ENCODE results near the gene PDE7B. TPM values are rescaled to one million over a fixed set of nuclear protein-coding genes. Genes with fewer than 3 reads are reported as not detected.

The PDE7B gene
- total and polyA plus RNA-seq, 2 experiments from 2014 or later = 3.1 to 6.8 TPM

DNA sequence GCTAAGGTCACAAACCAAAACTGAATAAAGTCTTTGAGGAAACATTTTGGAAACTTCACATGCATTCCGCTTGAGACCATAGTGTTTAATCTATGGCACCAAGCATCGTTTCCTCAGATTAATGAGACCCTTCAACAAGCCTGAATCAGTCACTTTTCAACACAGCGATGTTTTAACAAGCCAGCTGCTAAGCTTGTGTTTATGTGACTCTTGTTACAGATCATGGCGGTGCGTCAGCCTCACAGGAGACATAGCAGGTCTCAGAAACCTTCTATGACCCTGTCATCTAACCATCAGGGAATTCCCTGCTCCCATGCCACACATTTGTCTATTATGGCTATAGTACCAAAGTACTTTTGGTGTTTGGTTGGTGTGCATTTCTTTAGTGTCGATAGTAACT, 341.4 kb downstream of the PDE7B start:
- Histone ChIP-seq H4K20me1 (ENCODE audit: insufficient read depth) (no peaks in the 10 kb centered on the region), H3F3A (ENCODE audit: insufficient read depth) (peaks cover 2% of the 10 kb centered on the region; the same call in 1 of the 2 replicates), H3K4me1 (ENCODE audit: insufficient read depth) (no peaks in the 10 kb centered on the region), H3K4me2 (ENCODE audit: unreplicated experiment) (no peak overlapping the region), H3K27me3 (replicated peaks; ENCODE audit: insufficient read depth) (no peaks in the 10 kb centered on the region), H3K9ac (no peak overlapping the region), H3K9me3 (ENCODE audit: low read depth) (no peaks in the 10 kb centered on the region), H3K36me3 (ENCODE audit: low read depth) (peaks cover 11% of the 10 kb centered on the region; the same call in 1 of the 2 replicates), H3K4me3 (no peak overlapping the region), H3K79me2 (ENCODE audit: insufficient read depth) (no peaks in the 10 kb centered on the region), H3K9me2 (ENCODE audit: insufficient read depth) (no peaks in the 10 kb centered on the region), H3K27ac (no peak overlapping the region), H2AFZ (no peak overlapping the region)
- no peak for TF ChIP-seq EZH2 (IDR thresholded peaks at IDR 0.05; ENCODE audit: insufficient read depth, poor library complexity, severe bottlenecking)
- TF ChIP-seq EZH2phosphoT487 (IDR thresholded peaks at IDR 0.05; ENCODE audit: insufficient read depth, low read depth) = no peak
- in situ Hi-C loops (cut with MboI) = no loop called here
- no peak for DNase-seq
- WGBS, 2 experiments (ENCODE audit: low coverage in 1 of 2, low lambda C conversion rate in 2 of 2, missing lambda C conversion rate in 2 of 2) = 83 to 84% methylated on average over 6 of the region's 6 CpGs

DNA sequence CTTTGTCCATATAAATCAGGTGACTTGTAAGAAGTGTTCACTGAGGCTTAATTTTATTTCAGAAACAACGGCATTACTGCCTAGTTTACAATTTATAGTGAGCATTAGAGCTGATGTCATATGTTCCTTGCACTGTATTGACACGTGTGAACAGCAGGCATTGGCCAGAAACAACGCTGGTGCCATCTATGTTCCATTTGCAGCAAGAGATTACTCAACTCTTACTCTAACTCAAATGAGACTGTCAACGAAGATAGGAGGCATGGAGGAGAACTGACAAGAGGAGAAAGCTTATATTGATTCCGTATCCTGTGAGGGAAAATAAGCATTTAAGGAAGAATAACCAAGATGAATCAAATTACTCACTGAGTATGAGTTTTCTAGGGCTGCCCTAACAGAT, 350.2 kb downstream of the PDE7B start:
- Histone ChIP-seq H3K27me3 (replicated peaks; ENCODE audit: insufficient read depth) (no peaks in the 10 kb centered on the region), H3K9me2 (ENCODE audit: insufficient read depth) (no peaks in the 10 kb centered on the region), H3K36me3 (ENCODE audit: low read depth) (no peaks in the 10 kb centered on the region), H2AFZ (no peak overlapping the region), H3K27ac (no peak overlapping the region), H3F3A (ENCODE audit: insufficient read depth) (peaks cover 3% of the 10 kb centered on the region; the same call in 1 of the 2 replicates), H3K4me1 (ENCODE audit: insufficient read depth) (no peaks in the 10 kb centered on the region), H3K79me2 (ENCODE audit: insufficient read depth) (no peaks in the 10 kb centered on the region), H4K20me1 (ENCODE audit: insufficient read depth) (no peaks in the 10 kb centered on the region), H3K4me3 (no peak overlapping the region), H3K9me3 (ENCODE audit: low read depth) (no peaks in the 10 kb centered on the region), H3K4me2 (ENCODE audit: unreplicated experiment) (no peak overlapping the region), H3K9ac (no peak overlapping the region)
- WGBS, 2 experiments (ENCODE audit: low coverage in 1 of 2, low lambda C conversion rate in 2 of 2, missing lambda C conversion rate in 2 of 2) = 30 to 32% methylated on average over 5 of the region's 5 CpGs
- TF ChIP-seq EZH2phosphoT487 (IDR thresholded peaks at IDR 0.05; ENCODE audit: insufficient read depth, low read depth) (no peak), EZH2 (IDR thresholded peaks at IDR 0.05; ENCODE audit: insufficient read depth, poor library complexity, severe bottlenecking) (no peak)
- peak; percentile 28 for DNase-seq
- in situ Hi-C loops (cut with MboI) = no loop called here

- H3F3A ChIP-seq (ENCODE audit: insufficient read depth) = no peaks in the 10 kb centered on the region
- no peak overlapping the region for H3K4me3 ChIP-seq
- no peaks in the 10 kb centered on the region for H3K79me2 ChIP-seq (ENCODE audit: insufficient read depth)
- H3K27me3 ChIP-seq (replicated peaks; ENCODE audit: insufficient read depth) = no peaks in the 10 kb centered on the region
- no peaks in the 10 kb centered on the region for H4K20me1 ChIP-seq (ENCODE audit: insufficient read depth)
- no peak overlapping the region for H3K27ac ChIP-seq
- H2AFZ ChIP-seq = no peak overlapping the region
- H3K9ac ChIP-seq = no peak overlapping the region
- H3K4me2 ChIP-seq (ENCODE audit: unreplicated experiment) = no peak overlapping the region
- no peaks in the 10 kb centered on the region for H3K9me2 ChIP-seq (ENCODE audit: insufficient read depth)
- in situ Hi-C loops (cut with MboI) = no loop called here
- no peaks in the 10 kb centered on the region for H3K4me1 ChIP-seq (ENCODE audit: insufficient read depth)
- H3K9me3 ChIP-seq (ENCODE audit: low read depth) = no peaks in the 10 kb centered on the region
- no peaks in the 10 kb centered on the region for H3K36me3 ChIP-seq (ENCODE audit: low read depth)
- no peak for TF ChIP-seq EZH2 (IDR thresholded peaks at IDR 0.05; ENCODE audit: insufficient read depth, poor library complexity, severe bottlenecking)
- TF ChIP-seq EZH2phosphoT487 (IDR thresholded peaks at IDR 0.05; ENCODE audit: insufficient read depth, low read depth) = no peak
- 85 to 86% methylated on average over 4 of the region's 4 CpGs for WGBS, 2 experiments (ENCODE audit: low coverage in 1 of 2, low lambda C conversion rate in 2 of 2, missing lambda C conversion rate in 2 of 2)
- no peak for DNase-seq
These were observed 357.3 kb downstream of the PDE7B start for GRCh38 chr6:136208783-136209182.

DNA sequence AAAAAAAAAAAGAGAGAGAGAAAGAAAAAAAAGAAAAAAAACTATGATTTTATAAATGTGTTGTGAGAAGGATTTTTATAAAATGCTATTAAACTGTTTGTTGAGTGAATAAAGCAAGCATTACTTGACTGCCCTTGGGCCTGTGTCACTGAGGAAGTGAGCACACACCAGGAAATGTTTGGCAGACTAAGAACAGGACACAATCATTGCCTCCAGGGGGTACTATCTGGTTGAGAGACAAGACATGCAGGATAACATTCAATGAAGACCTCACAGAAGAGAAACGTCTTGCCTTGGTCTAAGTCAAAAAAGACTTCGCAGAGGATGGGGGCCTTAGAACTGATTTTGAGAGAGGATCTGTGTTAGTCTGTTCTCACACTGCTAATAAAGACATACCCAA, 358.0 kb downstream of the PDE7B start:
- WGBS, 2 experiments (ENCODE audit: low coverage in 1 of 2, low lambda C conversion rate in 2 of 2, missing lambda C conversion rate in 2 of 2) = 94 to 95% methylated on average over 2 of the region's 2 CpGs
- Histone ChIP-seq H3K36me3 (ENCODE audit: low read depth) (no peaks in the 10 kb centered on the region), H3K9me3 (ENCODE audit: low read depth) (no peaks in the 10 kb centered on the region), H3K27ac (no peak overlapping the region), H3K9ac (no peak overlapping the region), H4K20me1 (ENCODE audit: insufficient read depth) (no peaks in the 10 kb centered on the region), H3K79me2 (ENCODE audit: insufficient read depth) (no peaks in the 10 kb centered on the region), H2AFZ (no peak overlapping the region), H3K9me2 (ENCODE audit: insufficient read depth) (no peaks in the 10 kb centered on the region), H3F3A (ENCODE audit: insufficient read depth) (no peaks in the 10 kb centered on the region), H3K4me1 (ENCODE audit: insufficient read depth) (no peaks in the 10 kb centered on the region), H3K4me2 (ENCODE audit: unreplicated experiment) (no peak overlapping the region), H3K4me3 (no peak overlapping the region), H3K27me3 (replicated peaks; ENCODE audit: insufficient read depth) (no peaks in the 10 kb centered on the region)
- no peak for DNase-seq
- TF ChIP-seq EZH2 (IDR thresholded peaks at IDR 0.05; ENCODE audit: insufficient read depth, poor library complexity, severe bottlenecking) = no peak
- no peak for TF ChIP-seq EZH2phosphoT487 (IDR thresholded peaks at IDR 0.05; ENCODE audit: insufficient read depth, low read depth)
- in situ Hi-C loops (cut with MboI) = no loop called here
